Fibroblast of pulmonary artery (primary cell): Measurements from ENCODE around the gene COMMD10.

Source experiments
- DNase-seq: peaks from one replicate; pipeline ENCODE4 v3.0.0-alpha.2; 2010; ENCODE audit warnings: low read depth
- H3K4me3 ChIP-seq: replicated peaks from 2 replicates; pipeline ENCODE4 v1.5.1; 2011; ENCODE audit warnings: low read depth, mild to moderate bottlenecking, control low read depth, low read length, moderate library complexity
- CTCF ChIP-seq: IDR thresholded peaks from 2 replicates; pipeline ENCODE4 v1.5.1; 2011; ENCODE audit warnings: mild to moderate bottlenecking, control low read depth, low read length, inconsistent platforms; ENCODE audit errors: missing control alignments

The COMMD10 gene

GRCh38 chr5:116296335-116297072, 211.7 kb downstream of the COMMD10 start:
- H3K4me3 ChIP-seq = no peak overlapping the region
- TF ChIP-seq CTCF = no peak
- no peak for DNase-seq

- DNase-seq = no peak
- no peak for TF ChIP-seq CTCF
- H3K4me3 ChIP-seq = no peak overlapping the region
Measured at GRCh38 chr5:116297296-116297814, 212.5 kb downstream of the COMMD10 start.

GRCh38 chr5:116299746-116300640, 215.2 kb downstream of the COMMD10 start:
- H3K4me3 ChIP-seq = no peak overlapping the region
- peak; percentile 26 for DNase-seq
- no peak for TF ChIP-seq CTCF

- H3K4me3 ChIP-seq = no peak overlapping the region
- no peak for TF ChIP-seq CTCF
- no peak for DNase-seq
Measured at GRCh38 chr5:116301110-116301509, 216.3 kb downstream of the COMMD10 start.

- no peak overlapping the region for H3K4me3 ChIP-seq
- DNase-seq = no peak
- no peak for TF ChIP-seq CTCF
Measured at GRCh38 chr5:116303340-116303739, 218.5 kb downstream of the COMMD10 start.

GRCh38 chr5:116303810-116304209, 219.0 kb downstream of the COMMD10 start:
- no peak for TF ChIP-seq CTCF
- DNase-seq = no peak
- no peak overlapping the region for H3K4me3 ChIP-seq
